Caki2 (cell line): ENCODE results near the gene TBL1XR1. TPM values are rescaled to one million over a fixed set of nuclear protein-coding genes. Genes with fewer than 3 reads are reported as not detected.

Experiments used
- DNase-seq: peaks from one replicate; pipeline ENCODE4 v3.0.0-alpha.2; 2015; ENCODE audit warnings: low read depth
- in situ Hi-C: cut with HindIII; loops from 2 replicates; pipeline ENCODE4 v1.10.0; 2016; ENCODE audit warnings: low sequenced_read_pairs, low pct_unique_long_range_greater_than_20kb, mixed read lengths
- total RNA-seq: library from RNA; depleted of rRNA; stranded (reverse); fragments of >200 nt; shearing (Covaris generic); gene quantifications from 2 replicates; pipeline ENCODE4 v1.2.3, GENCODE V29; 2014; ENCODE audit warnings: low replicate concordance

Gene TBL1XR1
- total RNA-seq, 1 experiment from 2014 or later = 178 TPM

- in situ Hi-C loops = no loop called here
- DNase-seq = no peak
These were observed 92.8 kb downstream of the TBL1XR1 start for GRCh38 chr3:177104299-177104992.

- in situ Hi-C loops = no loop called here
These were observed 94.7 kb downstream of the TBL1XR1 start for GRCh38 chr3:177102553-177102952.

GRCh38 chr3:177098551-177098950 lies 98.7 kb downstream of the TBL1XR1 start:
- in situ Hi-C loops = no loop called here
- DNase-seq = no peak

More at GRCh38 chr3:177102553-177102952, 94.7 kb downstream of the TBL1XR1 start:
- DNase-seq = no peak

GRCh38 chr3:177096615-177097014 lies 100.7 kb downstream of the TBL1XR1 start:
- no peak for DNase-seq
- in situ Hi-C loops = no loop called here

- no peak for DNase-seq
- in situ Hi-C loops = no loop called here
These were observed 103.3 kb downstream of the TBL1XR1 start for GRCh38 chr3:177093966-177094365.

- in situ Hi-C loops = no loop called here
- no peak for DNase-seq
These were observed 107.4 kb downstream of the TBL1XR1 start for GRCh38 chr3:177089901-177090300.

GRCh38 chr3:177089110-177089509 lies 108.2 kb downstream of the TBL1XR1 start:
- no peak for DNase-seq
- in situ Hi-C loops = no loop called here

- in situ Hi-C loops = no loop called here
- DNase-seq = no peak
These were observed 111.5 kb downstream of the TBL1XR1 start for GRCh38 chr3:177085794-177086193.

- in situ Hi-C loops = no loop called here
- DNase-seq = no peak
These were observed 112.7 kb downstream of the TBL1XR1 start for GRCh38 chr3:177084616-177085015.

- in situ Hi-C loops = no loop called here
- DNase-seq = no peak
These were observed 117.2 kb downstream of the TBL1XR1 start for GRCh38 chr3:177080122-177080521.

GRCh38 chr3:177079684-177080083 lies 117.6 kb downstream of the TBL1XR1 start:
- in situ Hi-C loops = no loop called here
- DNase-seq = no peak

GRCh38 chr3:177071496-177072156 lies 125.7 kb downstream of the TBL1XR1 start:
- no peak for DNase-seq
- in situ Hi-C loops = no loop called here

GRCh38 chr3:177069514-177070329 lies 127.6 kb downstream of the TBL1XR1 start:
- DNase-seq = no peak
- in situ Hi-C loops = no loop called here

GRCh38 chr3:177068967-177069366 lies 128.3 kb downstream of the TBL1XR1 start:
- in situ Hi-C loops = no loop called here
- no peak for DNase-seq

GRCh38 chr3:177066068-177066467 lies 131.2 kb downstream of the TBL1XR1 start:
- DNase-seq = no peak
- in situ Hi-C loops = no loop called here

GRCh38 chr3:177065285-177066033 lies 131.8 kb downstream of the TBL1XR1 start:
- no peak for DNase-seq
- in situ Hi-C loops = no loop called here

GRCh38 chr3:177062052-177062732 lies 135.1 kb downstream of the TBL1XR1 start:
- in situ Hi-C loops = no loop called here
- no peak for DNase-seq

- no peak for DNase-seq
- in situ Hi-C loops = no loop called here
These were observed 135.9 kb downstream of the TBL1XR1 start for GRCh38 chr3:177061369-177061768.
